GM21717 (cell line): Measurements from ENCODE around the gene CIAO3.
"Not testable (repeated sequence)": the region's sequence is repeated elsewhere in the genome, so short reads cannot be mapped to it uniquely, and the experiment has no call there.

Source experiments
- ATAC-seq: cut with Tn5 transposase; IDR thresholded peaks from one replicate; pipeline ENCODE4 v1.9.1; 2021; ENCODE audit warnings: mild to moderate bottlenecking, moderate library complexity; ENCODE audit not compliant: unreplicated experiment

CIAO3 gene

DNA sequence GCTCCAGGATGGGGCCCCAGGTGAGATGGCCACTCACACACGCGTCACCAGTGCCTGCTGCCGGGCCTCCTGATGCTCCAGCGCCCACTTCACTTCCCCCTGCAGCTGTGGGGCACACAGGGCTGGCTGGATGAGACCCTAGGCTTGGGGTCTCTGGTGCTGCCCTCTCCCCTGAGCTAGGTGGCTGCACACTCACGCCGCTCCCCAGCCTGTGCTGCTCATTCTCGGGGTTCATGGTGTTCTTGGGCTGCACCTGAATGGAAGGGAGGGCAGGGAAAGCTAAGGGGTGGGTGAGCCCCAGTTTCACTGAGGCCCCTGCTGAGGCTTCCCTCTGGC, 15.8 kb downstream of the CIAO3 start:
- no peak for ATAC-seq

DNA sequence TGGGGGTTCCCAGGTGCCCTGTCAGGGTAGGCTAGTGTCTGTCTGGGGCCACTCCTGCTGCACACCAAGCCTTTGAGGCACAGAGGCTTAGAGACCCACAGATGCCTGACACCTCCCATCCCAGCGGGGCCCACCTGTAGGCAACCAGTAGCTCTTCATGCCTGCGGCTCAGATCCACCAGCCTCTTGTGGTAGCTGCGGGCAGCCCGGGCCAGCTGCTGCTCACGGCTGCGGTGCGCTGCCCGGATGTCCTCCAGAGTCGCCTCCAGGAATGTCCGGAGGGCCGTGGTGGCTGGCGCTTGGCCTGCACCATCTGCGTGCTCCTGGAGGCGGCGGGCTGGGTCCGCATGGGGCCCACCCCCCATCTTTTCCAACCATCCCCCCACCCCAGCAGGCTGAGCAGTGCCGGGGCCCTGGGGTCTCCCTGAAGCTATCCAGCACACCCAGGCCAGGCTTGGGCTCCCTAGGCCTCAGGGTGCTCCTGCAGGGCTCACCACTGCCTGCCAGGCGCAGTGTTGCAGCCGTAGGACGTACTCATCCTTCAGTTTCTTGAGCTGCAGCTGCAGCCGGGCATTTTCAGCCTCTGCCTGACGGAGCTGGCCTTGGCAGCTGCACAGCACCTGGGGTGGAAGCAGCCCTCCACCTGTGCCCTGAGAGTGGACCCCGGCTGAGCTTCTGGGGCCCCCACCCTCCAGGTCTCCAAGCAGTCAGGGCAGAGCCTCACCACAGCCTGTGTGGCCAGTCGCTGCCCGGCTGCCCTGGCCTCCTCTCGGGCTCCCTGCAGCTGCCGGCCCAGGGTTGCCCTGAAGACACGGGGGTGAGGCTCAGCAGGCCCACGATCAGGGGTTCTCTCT, 16.4 kb downstream of the CIAO3 start:
- ATAC-seq: no peak

DNA sequence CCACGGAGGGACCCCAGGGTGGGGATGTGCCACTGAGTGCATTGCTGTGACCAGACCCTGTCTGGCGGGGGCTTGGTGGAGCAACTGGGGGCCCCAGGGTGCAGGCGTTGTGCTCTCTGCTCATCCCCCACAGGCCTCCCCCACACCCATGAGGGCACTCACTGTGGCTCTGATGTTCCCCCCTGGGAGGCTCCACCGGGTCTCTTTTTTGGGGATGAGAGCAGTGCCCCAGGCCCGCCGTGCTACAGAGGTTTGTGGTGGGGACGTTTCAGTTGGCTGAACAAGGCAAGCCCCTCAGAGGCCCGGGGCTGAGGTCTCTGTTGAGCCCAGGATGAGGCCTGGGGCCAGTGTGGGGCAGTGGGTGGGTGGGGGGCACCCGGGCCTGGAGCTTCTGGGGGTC, 17.1 kb downstream of the CIAO3 start:
- no peak for ATAC-seq

DNA sequence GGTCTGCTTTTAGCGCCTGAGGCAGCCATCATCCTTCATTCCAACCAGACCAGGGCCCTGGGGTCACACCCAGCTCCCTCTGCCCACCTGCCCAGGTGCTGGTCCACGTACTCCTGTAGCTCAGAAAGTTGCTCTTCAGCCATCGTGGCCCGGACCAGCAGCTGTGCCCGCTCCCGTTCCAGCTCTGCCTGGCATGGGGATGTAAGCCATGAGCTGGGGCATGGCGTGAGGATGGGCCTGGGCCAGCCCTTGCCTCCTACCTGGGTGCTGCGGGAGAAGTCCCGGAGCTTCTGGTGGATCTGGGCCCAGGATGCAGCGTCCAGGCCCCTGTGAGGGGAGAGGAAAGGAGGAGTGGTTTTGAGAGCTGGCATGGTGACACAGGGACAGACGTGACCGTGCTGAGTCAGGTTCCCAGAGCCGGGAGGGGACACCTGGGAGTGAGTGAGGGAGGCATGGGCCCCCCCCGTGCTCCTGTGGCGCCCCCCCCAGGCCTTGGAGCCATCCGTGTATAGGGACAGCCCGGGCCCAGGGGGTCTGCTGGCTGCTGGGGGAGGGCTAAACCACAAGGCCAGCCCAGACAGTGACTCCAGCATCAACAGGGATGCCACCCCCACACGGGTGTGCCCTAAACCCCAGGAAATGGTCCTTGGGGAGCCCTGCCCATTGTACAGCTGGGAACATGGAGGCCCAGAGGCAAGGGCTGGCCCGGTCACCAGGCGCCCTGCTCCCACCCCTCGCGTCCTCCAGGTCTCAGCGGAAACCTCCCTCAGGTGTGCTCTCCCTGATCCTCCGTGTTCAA, 17.8 kb downstream of the CIAO3 start:
- no peak for ATAC-seq

DNA sequence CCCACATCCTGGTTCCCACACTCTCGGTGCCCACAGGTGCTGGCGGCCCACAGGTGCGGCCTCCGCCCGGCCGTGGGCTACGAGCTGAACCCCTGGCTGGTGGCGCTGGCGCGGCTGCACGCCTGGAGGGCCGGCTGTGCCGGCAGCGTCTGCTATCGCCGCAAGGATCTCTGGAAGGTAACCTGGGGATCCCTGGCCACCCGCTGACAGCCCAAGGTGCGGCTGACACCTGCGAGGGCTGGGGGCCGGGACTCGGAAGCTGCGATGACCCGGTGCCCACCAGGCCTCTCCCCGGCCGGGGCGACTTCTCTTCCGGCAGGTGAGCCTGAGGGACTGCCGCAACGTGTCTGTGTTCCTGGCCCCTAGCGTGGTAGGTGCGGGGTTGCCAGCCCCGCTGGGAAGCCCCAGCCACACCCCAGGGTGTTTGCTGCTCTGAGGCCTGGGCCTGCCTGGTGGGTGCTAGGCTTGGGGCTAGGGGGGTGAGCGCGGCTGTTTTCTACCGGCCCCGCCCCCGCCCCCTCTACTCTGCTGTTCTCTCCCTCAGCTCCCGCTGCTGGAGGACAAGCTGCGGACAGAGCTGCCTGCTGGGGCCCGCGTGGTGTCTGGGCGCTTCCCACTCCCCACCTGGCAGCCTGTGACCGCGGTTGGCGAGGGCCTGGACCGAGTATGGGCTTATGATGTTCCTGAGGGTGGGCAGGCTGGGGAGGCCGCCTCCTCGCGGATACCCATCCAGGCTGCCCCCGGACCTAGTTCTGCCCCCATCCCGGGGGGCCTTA, 18.8 kb downstream of the CIAO3 start:
- no peak for ATAC-seq

DNA sequence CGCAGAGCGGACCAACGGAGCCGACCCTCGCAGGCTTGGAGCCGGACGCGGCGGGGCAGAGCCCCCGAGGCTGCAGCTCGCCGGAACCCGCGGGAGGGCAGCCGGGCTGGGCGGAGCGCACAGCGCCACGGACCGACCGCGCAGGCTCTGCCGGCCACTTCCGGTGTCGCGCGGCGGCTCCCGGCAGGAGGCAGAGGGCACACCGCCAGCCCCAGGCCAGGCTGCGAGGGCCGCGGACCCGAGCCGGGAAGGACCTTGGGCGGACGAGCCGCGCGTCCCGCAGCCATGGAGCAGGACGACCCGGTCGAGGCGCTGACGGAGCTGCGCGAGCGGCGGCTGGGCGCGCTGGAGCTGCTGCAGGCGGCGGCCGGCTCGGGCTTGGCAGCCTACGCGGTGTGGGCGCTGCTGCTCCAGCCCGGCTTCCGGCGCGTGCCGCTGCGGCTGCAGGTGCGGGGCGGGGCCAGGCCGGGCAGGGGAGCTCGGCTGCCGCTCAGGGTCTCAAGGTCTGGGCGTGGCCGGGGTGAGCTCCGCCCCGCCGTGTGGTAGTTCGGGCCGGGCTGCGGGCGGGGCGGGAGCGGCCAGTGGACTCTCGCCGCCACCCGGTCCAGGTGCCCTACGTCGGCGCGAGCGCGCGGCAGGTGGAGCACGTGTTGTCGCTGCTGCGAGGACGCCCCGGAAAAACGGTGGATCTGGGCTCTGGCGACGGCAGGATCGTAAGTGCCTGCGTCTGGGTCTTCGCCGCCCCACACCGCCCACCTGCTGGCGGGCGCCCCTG, 19.6 kb downstream of the CIAO3 start, which contains the start of gene ANTKMT:
ANTKMT (plus strand) TSS at position 157 of the 775 bp plus-strand sequence; CDS start at position 286, 129 bp downstream.
- ATAC-seq: peak; percentile 37

DNA sequence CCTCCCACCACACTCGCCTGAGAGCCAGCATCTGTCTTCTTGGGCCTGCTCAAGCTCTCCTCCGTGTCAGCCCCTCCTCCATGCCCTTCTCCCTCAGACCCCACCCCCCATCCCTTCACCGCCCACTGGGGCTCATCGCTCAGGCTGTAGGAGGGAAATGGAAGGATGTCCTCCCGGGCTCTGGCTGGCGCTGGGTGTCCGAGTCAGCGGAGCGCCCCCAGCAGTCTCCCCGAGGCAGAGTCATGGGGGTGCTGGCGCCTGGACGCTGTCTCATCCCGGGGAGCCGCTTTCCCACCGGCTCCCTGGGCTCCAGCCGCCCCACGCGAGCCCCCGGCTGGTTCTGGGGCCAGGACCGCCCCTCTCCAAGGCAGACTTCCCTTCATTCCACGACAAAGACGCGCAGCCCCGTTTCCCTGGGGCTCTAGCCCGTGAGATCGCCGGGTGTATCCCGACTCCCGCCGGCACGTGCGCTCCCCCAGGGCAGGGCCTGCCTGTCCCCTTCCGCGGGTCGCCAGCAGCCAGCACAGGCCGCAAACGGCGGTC, 20.3 kb downstream of the CIAO3 start:
- ATAC-seq: peak; percentile 14

DNA sequence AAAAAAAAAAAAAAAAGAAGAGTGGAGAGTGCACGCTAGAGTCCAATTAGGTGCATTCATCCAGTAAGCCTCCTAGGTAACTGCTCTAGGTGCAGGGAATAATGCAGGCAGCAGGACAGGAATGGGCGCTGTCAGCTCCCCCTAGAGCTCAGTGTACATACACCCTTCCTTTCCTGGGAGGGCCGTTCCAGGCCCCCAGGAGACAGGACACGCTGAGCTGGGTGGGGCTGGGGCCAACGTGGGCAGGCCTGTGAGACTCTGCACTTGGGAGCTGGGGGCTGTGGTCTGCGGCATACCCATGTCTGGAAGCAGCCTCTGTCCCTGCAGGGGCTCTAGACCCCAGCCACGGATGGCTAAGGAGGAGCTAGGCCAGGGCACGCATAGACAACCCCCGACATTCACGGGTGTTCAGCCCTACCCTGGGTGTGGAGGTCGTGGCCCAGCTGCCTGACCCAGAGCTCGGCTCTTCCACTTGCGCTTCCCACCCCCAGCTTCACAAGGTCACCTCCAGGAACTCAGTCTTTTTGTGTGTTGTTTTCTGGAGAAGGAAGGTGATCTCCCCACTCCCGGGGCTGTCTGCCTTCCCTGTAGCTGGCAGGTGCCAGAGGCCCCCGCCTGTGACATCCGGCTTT, 20.9 kb downstream of the CIAO3 start:
- ATAC-seq: peak; percentile 5

DNA sequence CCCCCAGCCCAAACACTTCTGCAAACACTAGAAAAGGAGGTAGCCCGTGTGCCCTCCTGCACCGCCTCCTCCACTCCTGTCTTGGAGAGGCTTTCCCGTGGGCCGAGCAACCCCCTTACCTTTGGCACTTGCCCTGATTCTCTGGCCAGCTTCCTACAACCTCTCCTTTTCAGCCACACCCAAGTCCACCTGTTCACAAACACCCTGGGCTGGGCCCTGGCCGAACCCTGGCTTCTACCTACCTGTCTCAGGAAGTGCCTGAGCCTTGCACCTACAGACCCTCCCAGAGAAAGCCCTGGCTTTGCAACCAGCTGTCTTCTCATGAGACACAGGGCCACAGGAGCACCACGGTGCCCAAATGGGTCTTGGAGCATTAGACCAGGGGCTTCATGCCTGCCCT, 21.9 kb downstream of the CIAO3 start:
- ATAC-seq: no peak

DNA sequence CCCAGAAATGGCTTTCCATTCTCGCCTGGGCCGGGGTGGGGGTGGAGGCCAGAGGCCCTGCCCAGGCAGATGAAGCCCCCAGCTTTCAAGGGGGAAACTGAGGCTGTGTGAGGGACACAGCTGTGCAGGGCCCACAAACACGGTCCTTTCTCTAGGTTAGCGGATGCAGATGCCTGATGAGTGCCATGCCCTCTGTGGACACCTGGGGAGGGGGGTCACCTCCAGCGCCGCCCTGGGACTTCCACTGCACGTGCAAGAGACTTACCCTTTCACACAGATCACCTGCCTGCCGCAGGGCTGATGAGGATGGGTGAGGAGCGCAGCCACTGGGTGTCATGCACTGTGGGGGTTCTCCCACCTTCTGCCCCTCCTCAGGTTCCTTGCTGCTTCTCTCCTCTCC, 22.4 kb downstream of the CIAO3 start:
- ATAC-seq: no peak

DNA sequence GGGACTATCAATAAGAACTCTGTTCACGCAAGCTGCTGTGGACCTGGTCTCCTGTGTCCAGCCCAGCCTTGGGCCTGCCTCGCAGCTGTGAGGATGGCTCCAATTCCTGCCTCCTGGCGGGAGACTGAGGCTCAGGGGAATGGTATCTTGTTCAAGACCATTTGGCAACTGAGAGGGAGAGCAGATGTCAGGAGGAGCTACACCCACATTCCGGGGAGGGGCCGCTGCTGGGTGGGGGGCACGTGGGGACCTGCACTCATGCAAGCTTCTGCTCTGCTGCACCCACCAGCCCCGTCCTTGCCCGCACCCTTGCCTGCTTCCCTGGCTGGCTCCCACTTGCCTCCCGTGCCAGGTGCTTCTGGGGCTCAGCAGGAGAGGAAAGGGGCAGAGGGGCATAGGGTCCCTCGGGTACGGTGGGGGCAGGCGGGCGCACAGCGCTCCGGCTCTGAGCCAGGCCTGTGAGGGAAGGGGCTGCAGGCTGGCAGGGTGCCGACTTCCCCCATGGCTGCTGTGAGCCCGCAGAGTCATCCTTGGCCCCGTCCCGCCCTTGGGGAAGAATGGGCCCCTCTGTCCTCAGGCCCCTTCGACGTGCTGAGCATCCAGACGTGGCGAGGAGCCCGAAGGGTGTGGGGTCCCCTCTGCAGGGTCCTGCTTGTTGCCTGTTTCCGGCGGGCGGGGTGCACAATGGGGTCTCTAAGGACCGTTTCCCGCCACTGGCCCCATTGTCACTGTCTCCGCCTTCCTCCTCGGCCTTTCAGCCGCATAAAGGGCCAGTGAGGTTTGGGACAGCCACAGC, 23.1 kb downstream of the CIAO3 start:
- ATAC-seq: no peak

DNA sequence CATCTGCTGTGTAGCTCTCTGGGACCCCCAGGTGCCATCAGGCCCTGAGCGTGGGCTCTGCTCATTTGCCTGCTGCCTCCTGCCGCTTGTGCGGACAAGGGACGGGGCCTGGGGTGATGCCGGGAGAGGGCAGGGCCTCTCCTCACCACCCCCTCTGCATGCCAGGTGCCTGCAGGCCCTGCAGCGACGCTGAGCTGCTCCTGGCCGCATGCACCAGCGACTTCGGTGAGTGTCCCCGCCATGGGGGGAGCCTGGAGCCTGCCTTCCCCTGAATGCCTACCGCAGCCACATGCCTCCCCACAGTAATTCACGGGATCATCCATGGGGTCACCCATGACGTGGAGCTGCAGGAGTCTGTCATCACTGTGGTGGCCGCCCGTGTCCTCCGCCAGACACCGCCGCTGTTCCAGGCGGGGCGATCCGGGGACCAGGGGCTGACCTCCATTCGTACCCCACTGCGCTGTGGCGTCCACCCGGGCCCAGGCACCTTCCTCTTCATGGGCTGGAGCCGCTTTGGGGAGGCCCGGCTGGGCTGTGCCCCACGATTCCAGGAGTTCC, 23.9 kb downstream of the CIAO3 start:
- no peak for ATAC-seq

DNA sequence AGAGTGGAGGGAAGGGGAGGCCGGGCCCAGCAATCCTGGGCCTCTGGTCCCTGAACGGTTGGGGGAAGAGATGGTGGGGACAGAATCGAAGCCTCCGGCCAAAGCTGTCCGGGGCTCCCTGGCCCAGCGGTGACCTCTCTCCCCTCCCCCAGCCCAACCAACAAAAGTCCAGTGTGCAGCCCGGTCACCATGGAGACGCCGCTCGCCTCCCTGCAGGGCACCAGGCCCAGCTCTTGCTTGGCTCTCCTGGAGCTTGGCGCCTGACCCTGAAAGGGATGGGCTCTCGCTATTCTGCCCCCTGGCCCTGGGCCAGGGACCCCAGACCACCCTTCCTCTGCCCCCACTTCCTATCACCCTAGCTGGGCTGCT, 24.6 kb downstream of the CIAO3 start:
- no peak for ATAC-seq

DNA sequence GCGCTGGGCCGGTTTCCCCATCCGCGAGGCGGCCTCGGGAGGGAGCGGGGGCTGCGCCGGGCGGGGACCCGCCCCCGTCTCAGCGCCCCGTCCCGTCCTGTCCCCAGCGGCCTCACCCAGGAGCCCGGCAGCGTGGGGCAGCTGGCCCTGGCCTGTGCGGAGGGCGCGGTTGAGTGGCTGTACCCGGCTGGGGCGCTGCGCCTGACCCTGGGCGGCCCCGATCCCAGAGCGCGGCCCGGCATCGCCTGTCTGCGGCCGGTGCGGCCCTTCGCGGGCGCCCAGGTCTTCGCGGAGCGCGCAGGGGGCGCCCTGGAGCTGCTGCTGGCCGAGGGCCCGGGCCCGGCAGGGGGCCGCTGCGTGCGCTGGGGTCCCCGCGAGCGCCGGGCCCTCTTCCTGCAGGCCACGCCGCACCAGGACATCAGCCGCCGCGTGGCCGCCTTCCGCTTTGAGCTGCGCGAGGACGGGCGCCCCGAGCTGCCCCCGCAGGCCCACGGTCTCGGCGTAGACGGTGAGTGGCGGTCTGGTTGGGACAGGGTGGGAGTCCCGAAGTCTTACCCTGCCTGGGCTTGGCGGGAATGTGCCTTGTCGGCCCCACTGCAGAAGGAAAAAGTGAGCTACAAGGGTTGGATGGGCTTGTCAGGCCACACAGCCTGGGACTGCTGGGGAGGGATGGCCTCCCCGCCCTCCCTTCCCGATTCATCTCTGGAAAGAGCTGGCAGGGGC, 25.2 kb downstream of the CIAO3 start:
- ATAC-seq: no peak

DNA sequence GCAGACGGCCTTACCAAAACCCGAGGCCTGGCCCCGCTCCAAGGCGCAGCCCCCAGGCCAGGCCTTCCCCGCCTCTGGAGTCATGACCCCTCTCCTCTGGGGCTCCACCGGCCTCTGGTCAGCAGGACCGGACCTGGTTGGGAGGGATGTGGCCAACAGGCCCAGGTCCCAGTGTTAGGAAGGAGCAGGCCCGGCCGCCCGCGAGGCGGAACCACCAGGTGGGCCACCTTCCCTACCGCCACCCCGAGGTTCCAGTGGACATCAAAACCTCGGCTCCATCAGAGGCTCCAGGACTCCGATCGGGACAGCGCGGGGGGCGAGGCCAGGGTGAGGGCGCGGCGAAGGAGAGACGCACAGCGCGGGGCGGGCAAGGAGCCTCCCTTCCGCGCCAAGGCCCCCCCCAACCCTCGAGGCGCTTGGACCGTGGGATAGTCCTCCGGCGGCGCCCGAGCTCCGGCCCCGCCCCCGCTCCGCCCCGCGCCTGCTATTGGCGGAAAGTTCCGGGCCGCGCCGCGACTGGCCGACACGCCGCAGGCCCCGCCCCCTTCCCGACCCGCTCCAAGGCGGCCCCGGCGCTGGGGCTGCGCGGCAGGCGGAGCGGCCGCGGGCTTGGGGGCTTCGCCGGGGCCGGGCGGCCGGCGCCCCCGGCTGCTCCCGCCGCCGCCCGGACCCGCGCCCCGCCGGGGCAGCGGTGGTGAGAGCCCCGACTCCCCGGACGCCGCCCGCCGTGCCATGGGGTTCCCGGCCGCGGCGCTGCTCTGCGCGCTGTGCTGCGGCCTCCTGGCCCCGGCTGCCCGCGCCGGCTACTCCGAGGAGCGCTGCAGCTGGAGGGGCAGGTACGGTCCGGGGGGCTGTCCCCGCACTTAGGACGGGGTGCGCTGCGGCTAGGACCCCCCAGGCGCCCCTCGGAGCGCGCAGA, 26.0 kb downstream of the CIAO3 start, which contains the start of gene METRN:
METRN (plus strand) TSS at position 561 of the 919 bp plus-strand sequence; CDS start at position 733, 172 bp downstream.
- peak; percentile 45 for ATAC-seq

DNA sequence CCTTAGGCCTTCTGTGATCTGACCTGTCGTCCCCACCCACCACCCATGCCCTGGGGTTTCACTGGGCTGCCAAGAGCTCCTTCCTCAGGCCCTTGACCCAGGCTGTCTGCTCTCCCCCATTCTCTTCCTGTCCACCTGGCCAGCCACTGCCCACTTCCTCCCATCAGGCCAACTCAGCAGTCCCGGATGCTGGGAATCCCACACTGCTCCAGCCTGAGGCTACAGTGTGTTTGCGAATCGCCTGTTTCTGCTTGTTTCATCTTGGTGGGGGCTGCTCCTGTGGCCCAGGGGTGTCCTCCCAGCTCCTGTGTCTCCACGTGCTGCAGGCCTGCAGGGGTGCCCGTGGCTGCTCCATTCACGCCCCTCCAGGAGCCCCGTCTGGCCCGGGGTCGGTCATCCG, 26.7 kb downstream of the CIAO3 start:
- ATAC-seq: no peak

DNA sequence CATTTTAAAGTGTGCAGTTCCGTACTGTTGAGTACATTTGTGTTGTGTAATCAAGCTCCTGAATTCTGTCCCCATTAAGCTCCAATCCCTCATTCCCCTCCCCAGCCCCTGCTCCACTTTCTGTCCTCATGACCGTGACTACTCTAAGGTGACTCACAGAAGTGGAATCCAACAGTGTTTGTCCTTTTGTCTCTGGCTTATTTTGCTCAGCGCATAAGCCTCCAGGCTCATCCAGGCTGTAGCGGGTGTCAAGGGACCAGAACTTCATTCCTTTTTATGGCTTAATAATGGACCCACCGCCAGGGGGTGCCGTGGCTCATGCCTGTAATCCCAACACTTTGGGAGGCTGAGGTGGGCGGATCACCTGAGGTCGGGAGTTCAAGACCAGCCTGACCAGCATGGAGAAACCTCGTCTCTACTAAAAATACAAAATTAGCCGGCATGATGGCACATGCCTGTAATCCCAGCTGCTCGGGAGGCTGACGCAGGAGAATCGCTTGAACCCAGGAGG, 28.0 kb downstream of the CIAO3 start:
- not testable (repeated sequence) for ATAC-seq
